ENCODE data around the gene ADRA1B.

ADRA1B gene

DNA sequence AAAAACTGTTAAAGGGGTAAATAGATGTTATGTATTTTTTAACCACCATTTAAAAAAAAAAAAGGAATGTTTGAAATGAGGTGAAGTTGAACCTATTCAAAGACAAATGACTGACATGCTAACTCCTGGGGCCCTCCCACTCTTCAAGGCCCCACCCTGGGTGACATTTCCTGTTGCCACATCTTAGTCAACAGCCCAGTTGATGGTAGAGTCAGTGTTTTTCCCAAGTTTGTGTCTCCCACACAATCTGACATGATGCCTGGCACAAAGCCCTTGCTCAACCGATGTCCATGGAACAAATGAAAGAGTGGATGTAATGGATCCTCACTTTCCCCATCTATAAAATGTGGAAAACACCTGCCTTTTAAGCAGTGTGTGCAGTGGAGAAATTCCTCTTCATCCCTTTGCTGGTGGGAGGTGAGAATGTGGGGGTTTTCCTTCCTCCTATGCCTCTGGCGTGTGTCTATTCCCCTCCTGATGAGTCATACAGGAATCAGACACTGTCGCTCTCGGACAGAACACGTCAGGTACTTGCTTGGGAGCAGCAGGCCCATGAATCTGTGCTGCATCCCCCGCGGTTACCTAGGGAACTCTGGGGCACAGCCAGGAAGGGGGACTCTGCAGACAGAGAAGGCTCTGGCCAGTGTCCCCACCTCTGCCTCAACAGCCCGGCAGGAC is 13.7 kb upstream of the ADRA1B start:
- no peak for DNase-seq

DNA sequence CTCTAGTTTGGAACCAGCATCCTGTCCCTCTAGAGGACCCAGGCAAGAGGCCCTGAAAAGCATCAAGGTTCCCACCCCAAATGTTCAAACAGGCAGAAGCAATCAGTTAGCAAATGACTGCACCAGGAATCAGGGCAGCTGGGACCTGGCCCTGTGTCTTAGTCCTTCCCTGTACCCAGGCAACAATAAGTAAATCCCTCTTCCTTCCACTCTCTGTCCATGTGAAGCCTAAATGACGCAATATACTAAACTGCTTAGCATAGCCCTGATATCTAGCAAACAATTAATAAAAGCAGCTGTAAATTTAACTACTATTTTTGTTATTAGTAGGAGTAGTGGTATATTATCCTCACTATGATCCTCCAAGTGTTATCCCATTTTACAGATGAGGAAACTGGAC is 13.2 kb upstream of the ADRA1B start:
- no peak for DNase-seq

DNA sequence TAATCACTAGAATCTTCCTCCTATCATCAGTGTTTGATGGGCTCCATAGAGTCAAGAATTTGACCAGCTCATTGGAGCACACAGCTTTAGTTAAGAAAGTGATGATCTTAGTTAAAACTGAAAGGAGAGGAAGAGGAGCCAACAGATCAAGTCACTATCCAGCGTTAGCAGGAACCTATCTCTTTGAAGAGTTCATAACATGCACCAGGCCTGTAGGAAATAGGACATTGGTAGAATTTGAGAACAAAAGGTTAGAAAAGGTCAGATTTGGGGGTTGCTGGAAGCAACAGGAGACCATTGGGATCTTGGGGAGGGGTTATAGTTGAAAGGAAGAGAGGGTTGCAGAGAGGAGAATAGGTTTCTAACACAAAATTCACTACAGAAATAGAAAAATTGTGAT is 11.4 kb upstream of the ADRA1B start:
- no peak for DNase-seq

DNA sequence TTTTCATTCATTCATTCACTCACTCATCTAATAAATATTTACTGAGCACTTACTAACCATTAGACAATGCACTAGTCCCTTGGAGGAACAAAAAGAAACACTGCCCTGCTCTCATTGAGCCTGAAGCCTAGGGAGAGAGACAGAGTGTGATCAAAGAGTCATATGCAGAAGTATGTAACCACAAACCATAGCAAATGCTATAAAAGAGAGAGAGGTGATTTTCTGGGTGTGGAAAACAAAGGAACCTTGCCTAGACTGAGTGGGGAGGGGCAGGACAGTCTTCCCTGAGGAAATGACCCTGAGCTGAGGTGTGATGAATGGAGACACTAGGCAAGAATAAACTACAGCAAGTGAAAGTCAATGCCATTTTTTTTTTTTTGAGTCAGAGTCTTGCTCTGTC is 10.8 kb upstream of the ADRA1B start:
- DNase-seq, result no peak

DNA sequence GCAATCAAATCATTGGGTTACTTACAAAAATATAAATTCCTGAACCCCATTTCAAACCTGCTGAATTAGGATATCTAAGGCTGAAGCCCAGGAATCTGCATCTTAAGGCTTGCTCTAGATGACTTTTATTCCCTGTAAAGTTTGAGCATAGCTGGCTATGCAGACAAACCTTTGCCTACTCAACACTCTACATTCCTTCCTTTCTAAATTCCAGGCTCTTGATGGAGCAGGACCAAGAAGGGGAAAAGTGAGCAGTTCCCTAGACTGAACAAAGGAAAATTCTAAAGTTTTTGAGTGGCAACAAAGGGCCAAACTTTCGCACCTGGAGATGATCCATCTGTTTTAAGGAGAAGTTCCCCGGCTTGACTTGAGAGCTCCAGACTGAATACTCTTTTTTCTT is 9.8 kb upstream of the ADRA1B start:
- no peak for DNase-seq

DNA sequence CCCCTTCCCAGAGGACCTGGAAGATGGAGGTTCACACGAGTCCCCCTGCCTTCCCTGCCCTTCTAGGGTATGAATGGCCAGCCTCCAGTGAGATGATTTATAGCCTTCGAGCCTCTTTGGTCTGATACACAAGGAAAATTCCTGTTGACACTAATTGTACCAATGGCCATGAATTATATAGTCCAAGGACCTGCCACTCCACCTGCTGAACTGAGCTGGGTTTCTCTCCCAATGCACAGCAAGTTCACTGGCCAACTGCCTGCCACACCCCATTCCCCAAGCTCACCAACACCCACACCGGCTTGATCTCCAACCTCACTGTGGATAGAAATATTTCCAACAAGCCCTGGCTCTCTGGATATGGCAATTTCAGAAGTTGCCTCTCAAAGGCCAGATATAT is 9.3 kb upstream of the ADRA1B start:
- no peak for DNase-seq

DNA sequence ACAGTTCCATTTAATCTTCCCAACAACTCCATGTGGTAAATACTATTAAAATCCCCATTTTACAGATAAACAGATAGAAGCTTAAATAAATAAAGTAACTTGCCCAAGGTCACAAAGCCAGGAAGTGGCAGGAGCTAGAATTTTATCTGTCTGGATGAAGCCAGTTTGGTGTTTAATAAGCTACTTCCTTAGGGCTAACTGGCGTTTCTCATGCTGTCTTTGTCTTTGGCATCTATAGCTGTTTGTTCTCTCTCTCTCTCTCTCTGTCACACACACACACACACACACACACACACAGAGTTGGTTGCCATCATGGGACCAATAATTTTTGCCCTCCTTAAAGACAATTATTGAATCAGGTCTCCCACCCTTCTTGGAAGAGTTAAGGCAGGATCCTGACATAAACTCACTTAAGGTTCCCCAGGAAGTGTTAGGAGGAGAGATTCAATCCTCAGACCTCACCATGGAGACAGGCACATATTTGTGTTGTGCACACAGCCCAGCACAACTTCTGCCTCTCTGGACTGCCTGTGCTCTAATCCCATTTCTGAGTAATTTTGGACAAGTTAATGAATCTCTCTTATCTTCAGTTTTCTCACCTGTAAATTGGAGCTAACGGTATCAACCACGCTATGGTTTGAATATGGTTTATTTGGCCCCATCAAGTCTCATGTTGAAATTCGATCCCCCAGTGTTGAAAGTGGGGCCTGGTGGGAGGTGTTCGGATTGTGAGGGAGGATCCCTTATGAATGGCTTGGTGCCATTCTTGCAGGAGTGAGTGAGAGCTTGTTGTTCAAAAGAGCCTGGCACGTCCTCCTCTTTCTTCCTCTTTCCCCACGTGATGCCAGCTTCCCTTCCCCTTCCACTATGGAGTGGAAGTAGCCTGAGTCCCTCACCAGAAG is 8.3 kb upstream of the ADRA1B start:
- no peak for DNase-seq

DNA sequence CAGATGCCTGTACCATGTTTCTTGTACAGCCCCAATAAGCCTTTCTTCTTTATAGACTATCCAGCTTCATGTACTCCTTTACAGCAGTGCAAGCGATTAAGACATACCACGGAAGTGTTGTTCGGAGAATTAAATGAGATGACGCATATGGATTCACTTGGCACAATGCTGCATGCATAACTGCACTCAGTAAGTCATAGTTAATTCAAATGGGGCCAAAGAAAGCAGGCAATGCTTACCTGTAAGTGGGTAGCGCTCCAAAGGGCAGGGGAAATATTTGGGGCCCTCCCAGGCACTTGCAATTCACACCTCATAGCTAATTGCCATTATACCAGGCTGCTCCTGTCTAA is 7.7 kb upstream of the ADRA1B start:
- DNase-seq, result no peak

DNA sequence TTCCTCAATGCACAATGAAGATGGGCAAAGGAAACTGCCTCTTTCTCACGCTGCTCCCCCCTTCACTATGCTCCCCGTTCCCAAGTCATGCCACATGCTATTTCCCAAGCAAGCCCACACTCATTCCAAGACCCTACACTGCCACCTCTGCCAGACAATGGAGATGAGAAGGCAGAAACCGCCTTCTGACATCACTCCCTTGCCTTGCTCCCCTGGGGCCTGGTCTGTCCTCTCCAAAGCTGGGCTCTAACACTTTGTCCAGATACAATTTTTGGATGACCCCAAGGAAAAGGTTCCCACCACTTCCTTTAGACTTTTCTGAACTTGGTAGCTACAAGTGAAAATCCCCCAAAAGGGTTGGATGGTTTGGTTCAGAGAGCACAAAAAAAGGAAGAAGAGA is 7.2 kb upstream of the ADRA1B start:
- DNase-seq, result no peak

DNA sequence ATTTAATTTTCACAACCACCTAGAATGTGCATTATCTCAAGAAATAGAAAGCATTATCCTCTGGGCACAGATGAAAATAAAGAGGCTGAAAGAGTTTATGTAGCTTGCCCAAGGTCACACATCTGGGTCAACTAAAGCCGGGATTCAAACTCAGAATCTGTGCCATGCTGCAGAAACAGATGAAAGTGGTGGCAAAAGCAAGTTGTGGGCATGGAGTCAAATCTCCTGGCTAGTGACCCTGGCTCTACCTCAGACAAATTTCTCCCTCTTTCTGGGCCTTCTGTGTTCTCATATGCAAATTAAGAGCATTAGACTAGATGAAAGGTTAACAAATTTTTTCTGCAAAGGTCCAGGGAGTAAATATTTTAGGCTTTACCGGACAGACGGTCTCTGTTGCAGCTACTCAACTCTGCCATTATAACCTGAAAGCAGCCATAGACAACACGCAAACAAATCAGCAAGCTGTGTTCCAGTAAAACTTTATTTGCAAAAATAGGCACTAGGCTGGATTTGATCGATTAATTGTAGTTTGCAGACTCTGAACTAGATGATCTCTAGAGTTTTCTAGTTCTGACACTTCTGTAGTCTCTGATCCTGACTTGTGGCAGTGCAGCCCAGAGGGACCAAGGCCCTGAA is 6.0 kb upstream of the ADRA1B start:
- no peak for DNase-seq

DNA sequence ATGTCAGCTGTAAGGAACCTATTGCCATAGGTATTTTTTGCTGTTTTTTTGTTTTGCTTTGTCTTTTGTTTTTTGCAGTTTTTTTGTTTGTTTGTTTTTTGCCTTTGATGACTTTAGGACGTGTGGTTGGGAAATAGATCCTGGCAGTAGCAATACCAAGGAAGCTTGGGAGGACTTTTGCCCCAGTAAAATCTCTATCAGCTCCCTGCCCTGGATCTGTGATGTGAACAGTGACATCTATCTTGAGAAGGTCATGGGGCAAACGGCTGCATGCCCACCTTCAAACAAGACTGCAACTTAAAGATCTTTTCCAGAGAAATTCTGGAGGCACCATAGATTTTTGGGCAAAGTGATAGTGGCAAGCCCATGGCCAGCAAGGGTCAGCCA is 5.4 kb upstream of the ADRA1B start:
- no peak for DNase-seq

DNA sequence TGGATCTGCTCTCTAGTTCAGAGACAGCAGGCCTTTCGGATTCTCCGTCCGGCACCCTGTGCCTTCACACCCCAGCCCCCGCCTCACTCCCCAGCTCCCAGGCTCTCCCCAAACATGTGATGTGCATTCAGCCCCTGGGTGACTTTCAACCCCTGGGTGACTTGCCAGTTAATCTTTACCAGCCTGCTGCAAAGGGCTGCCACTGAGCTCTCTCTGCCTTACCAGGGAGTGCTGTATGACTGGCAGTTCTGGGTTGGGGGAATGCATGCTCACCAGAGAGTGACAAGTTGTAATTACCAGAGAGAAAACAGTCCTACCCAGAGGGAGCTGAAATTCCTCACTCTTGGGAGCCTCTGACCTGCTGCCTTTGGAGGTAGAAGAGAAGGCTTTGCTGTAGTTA is 4.9 kb upstream of the ADRA1B start:
- DNase-seq, result no peak

DNA sequence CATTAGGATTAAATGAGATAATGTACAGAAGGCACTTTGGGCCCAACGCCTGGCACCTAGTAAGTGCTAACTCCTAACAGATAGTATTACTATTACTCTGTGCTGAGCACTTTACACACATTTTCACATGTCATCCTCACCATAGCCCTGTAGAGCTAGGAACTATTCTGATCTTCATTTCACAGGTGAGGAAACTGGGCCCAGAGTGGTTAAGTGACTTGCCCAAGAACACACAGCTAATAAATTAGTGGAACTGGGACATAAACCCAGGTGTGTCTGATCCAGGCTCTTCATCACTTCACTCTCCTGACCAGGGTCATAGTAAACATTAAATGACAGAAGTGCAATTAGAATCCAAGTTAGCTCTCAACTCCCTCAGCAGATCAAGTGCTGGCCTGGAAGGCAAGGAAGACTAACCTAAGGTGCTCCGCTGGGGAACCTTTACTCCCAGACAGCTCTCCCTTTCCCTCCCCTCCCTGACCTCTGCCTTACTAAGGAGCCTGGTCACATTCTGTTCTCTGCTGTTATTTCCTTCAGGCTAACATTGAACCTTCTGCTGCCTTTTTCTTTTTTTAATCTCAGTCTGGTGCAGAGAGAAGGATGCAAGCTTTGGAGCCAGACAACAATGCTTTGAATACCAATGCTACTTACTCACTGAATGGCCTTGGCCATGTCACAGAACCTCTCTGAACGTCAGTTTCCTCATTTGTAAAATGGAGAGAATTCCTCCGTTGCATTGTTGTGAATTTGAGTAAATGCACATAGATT is 4.1 kb upstream of the ADRA1B start:
- DNase-seq, result no peak

DNA sequence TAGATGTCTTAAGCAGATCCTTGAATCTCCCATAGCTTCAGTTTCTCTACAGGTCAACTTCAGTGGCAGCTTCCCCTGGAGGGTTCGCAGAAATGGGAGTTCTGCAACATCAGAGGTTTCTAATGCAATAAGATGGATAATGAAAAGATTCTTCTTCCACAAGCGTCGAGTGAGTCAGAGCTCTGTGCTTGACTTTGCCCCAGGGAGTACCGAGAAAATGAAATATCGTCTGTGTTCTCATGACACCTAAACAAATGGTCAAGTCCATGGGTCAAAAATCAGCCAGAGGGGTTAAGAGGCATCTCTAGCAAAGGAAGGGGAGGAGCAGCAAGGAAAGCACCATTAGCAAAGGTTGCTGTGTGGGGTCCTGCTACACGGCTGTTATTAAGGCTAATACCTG is 3.2 kb upstream of the ADRA1B start:
- DNase-seq, result no peak

DNA sequence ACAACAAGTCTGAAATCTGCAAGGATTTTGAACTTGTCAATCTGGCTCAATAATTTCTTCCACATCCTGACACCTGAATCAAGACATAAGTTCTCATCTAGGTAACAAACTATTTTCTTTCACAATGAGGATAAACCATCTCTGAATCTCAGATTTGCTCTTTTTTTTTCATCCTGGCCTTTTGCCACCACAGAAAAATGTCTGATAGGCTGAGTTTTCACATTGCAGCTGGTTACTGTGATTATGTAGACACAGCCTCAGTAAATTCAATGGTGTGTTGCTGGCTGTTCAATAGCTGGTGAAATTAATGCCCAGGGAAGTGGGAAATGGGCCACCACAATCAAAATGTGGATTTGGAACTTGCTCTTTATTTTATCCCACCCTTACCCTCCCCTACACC is 2.8 kb upstream of the ADRA1B start:
- no peak for DNase-seq

DNA sequence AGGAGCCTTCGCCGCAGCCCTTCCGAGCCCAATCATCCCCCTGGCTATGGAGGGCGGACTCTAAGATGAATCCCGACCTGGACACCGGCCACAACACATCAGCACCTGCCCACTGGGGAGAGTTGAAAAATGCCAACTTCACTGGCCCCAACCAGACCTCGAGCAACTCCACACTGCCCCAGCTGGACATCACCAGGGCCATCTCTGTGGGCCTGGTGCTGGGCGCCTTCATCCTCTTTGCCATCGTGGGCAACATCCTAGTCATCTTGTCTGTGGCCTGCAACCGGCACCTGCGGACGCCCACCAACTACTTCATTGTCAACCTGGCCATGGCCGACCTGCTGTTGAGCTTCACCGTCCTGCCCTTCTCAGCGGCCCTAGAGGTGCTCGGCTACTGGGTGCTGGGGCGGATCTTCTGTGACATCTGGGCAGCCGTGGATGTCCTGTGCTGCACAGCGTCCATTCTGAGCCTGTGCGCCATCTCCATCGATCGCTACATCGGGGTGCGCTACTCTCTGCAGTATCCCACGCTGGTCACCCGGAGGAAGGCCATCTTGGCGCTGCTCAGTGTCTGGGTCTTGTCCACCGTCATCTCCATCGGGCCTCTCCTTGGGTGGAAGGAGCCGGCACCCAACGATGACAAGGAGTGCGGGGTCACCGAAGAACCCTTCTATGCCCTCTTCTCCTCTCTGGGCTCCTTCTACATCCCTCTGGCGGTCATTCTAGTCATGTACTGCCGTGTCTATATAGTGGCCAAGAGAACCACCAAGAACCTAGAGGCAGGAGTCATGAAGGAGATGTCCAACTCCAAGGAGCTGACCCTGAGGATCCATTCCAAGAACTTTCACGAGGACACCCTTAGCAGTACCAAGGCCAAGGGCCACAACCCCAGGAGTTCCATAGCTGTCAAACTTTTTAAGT is 819 bp downstream of the ADRA1B start:
- no peak for DNase-seq

DNA sequence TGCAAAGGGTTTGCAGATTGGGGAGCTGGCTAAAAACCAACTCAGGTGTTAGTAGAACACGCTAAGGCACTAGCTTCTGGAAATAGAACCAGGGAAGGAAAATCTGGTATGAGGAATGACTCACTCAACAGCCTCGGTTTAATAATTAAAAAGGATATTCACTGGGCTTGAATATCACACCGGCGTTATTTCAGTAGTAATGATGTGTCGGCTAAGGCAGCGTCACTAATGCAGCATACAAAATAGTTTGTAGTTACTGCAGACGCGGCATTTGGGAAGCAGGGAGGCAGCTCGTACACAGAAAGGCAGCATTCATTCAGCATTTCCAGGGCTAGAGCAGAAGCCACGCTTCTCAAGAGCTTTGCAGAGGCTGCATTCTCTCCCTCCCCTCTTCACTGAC is 1.7 kb downstream of the ADRA1B start:
- DNase-seq, result no peak

DNA sequence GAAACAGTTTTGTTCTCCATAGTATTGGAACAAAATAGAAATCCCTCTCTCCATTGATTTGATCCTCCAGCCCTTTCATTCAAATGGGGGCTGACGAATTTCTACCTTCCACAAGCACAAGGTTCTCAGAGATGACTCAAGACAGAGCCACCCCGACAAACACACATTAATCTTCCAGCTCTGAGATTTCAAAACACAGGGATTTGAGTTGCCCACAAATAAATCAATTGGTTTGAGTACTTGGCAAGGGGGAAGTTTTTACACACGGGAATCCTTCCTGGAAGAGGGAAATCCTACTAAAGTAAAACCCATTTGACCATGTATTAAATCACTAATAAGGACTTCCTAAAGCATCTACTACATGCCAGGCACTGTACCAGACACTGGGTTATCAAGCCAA is 5.4 kb downstream of the ADRA1B start:
- DNase-seq, result no peak

DNA sequence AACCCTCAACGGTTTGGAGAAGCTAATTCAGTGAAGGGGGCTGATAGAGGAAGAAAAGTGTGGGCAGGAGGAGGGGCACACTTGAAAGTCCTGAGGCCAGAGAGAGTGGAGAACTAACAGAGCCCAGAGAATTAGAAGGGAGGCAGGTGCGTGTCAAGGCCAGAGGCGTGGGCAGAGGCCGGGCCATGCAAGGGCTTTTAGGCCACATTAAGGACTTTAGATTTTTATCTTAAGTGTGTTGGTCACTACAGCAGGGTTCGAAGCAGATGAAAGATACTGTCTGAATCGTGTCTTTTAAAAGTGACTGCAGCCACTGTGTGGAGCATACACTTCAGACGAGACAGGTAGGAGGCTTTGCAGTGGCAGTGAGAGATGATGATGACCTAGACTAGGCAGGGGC is 6.7 kb downstream of the ADRA1B start:
- no peak for DNase-seq

DNA sequence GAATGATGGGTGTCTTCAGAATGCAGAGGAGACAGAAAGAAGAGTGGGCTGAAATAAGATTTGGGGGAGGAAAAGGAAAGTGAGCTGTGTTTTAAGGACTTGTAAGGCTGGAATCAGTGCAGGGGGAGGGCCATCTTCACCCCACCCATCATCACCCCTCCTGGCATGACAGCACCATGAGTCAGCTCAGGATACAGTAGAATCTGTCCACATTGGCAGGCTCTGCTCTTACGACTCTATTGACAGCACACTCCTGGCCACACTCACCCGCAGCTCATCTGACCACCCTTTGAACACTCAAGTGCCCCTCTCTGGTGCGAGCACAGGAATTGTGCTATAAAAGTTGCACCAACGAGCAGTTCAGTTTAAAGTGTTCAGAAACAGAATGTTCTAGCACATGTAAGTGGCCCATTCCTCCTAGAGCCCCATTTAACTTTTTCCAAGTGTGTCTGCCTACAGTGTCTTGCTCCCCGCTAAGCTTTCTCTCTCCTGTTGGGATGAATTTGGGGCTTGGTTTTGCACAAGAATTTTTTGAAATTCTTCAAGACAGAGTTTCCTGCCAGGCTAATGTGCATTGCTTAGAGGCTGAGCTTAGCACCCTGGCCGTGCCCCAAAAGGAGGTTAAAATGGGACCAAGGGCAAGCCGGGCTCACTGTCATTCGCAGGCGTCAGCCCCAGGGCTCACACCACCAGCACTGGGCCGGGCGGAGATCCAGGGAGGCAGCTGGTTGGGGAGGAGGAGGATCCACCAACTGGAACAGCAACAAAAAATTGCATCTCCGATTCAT is 12.0 kb downstream of the ADRA1B start:
- no peak for DNase-seq

DNA sequence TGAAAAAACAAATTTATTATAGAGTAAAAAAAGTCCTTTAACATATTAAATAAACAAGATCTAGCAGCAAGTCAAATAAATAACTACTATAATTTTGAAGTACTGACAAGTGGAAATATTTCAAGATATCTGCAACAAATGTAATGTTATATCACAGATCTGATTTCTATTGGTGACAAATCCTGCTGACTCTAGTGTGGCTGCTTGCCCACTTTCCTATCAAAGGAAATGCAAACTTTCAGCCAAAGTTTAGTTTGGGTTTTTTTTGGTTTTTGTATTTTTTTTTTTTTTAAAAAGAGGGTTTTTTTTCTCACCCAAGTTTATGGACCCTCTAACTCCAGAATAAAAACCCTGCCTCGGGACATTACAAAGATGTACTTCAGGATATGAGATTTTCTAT is 12.9 kb downstream of the ADRA1B start:
- DNase-seq, result no peak
